Mesenchymal stem cell (in vitro differentiated cells and primary cell): Measurements from ENCODE around the gene TMEM53.

Experiments used
- DNase-seq: peaks from one replicate; pipeline ENCODE4 v3.0.0-alpha.2; 2013
- H2AFZ ChIP-seq: one replicate; pipeline ENCODE4 v1.6.1; 2013; ENCODE audit warnings: low read depth, mild to moderate bottlenecking, control low read depth, inconsistent platforms, low read length, moderate library complexity
- H2AK5ac ChIP-seq: 2 replicates; pipeline ENCODE4 v1.6.1; 2013; ENCODE audit warnings: low read length, moderate library complexity, mild to moderate bottlenecking, inconsistent platforms; ENCODE audit not compliant: severe bottlenecking
- H2BK120ac ChIP-seq: one replicate; pipeline ENCODE4 v1.6.1; 2013; ENCODE audit warnings: low read depth, mild to moderate bottlenecking, inconsistent platforms, low read length, moderate library complexity
- H2BK12ac ChIP-seq, 2 experiments: one replicate each; pipeline ENCODE4 v1.6.1; 2013; ENCODE audit warnings: inconsistent platforms in 2 of 2, low read length in 2 of 2, mild to moderate bottlenecking in 2 of 2, moderate library complexity in 2 of 2, control low read depth in 1 of 2
- H2BK15ac ChIP-seq: one replicate; pipeline ENCODE4 v1.6.1; 2013; ENCODE audit warnings: mild to moderate bottlenecking, low read depth, inconsistent platforms; ENCODE audit not compliant: poor library complexity, severe bottlenecking
- H2BK5ac ChIP-seq: 2 replicates; pipeline ENCODE4 v1.6.1; 2013; ENCODE audit warnings: low read depth, mild to moderate bottlenecking, low read length, control low read depth, inconsistent platforms; ENCODE audit not compliant: poor library complexity, severe bottlenecking
- H3K14ac ChIP-seq, 2 experiments: one replicate each; pipeline ENCODE4 v1.6.1; 2013; ENCODE audit warnings: inconsistent platforms in 2 of 2, low read length in 2 of 2, control low read depth in 1 of 2, mild to moderate bottlenecking in 1 of 2, moderate library complexity in 1 of 2
- H3K18ac ChIP-seq, 2 experiments: one replicate each; pipeline ENCODE4 v1.6.1; 2013; ENCODE audit warnings: inconsistent platforms in 2 of 2, low read length in 2 of 2, control low read depth in 1 of 2, low read depth in 1 of 2, mild to moderate bottlenecking in 1 of 2
- H3K23ac ChIP-seq, 2 experiments: one replicate each; pipeline ENCODE4 v1.6.1; 2013; ENCODE audit warnings: inconsistent platforms in 2 of 2, low read length in 2 of 2, mild to moderate bottlenecking in 2 of 2, moderate library complexity in 2 of 2, control low read depth in 1 of 2
- H3K27ac ChIP-seq: 2 replicates; pipeline ENCODE4 v1.5.1; 2013; ENCODE audit warnings: mild to moderate bottlenecking, moderate library complexity, low read length, control low read depth, inconsistent platforms; ENCODE audit not compliant: poor library complexity, severe bottlenecking
- H3K27me3 ChIP-seq, 2 experiments: 2 replicates each; pipeline versions ENCODE4 v1.6.1 to v1.7.0; 2013; ENCODE audit warnings: low read length in 2 of 2, mild to moderate bottlenecking in 2 of 2, moderate library complexity in 2 of 2, control low read depth in 1 of 2, inconsistent platforms in 1 of 2; ENCODE audit not compliant: control insufficient read depth in 1 of 2, insufficient read depth in 1 of 2
- H3K36me3 ChIP-seq, 2 experiments: 2 replicates each; pipeline versions ENCODE4 v1.6.1 to v1.7.0; 2013; ENCODE audit warnings: low read length in 2 of 2, control low read depth in 1 of 2, inconsistent platforms in 1 of 2, low read depth in 1 of 2, mild to moderate bottlenecking in 1 of 2; ENCODE audit not compliant: insufficient read depth in 2 of 2, control insufficient read depth in 1 of 2
- H3K4ac ChIP-seq, 2 experiments: one replicate each; pipeline ENCODE4 v1.6.1; 2013; ENCODE audit warnings: inconsistent platforms in 2 of 2, low read length in 2 of 2, mild to moderate bottlenecking in 2 of 2, moderate library complexity in 2 of 2, control low read depth in 1 of 2, low read depth in 1 of 2
- H3K4me1 ChIP-seq: 2 replicates; pipeline ENCODE4 v1.6.1; 2013; ENCODE audit warnings: low read depth, low read length, control low read depth; ENCODE audit not compliant: control insufficient read depth, insufficient read depth
- H3K4me2 ChIP-seq: 2 replicates; pipeline ENCODE4 v1.6.1; 2013; ENCODE audit warnings: low read length, mild to moderate bottlenecking, inconsistent platforms; ENCODE audit not compliant: poor library complexity, severe bottlenecking
- H3K4me3 ChIP-seq, 2 experiments: 2 replicates each; pipeline versions ENCODE4 v1.5.1 to v1.7.0; 2013; ENCODE audit warnings: low read length in 2 of 2, mild to moderate bottlenecking in 2 of 2, control low read depth in 1 of 2, low read depth in 1 of 2; ENCODE audit not compliant: insufficient read depth in 1 of 2
- H3K79me1 ChIP-seq: replicated peaks from 2 replicates; pipeline ENCODE4 v1.6.1; 2013; ENCODE audit warnings: mild to moderate bottlenecking, control low read depth, low read length, inconsistent platforms; ENCODE audit not compliant: poor library complexity, severe bottlenecking
- H3K9ac ChIP-seq: 2 replicates; pipeline ENCODE4 v1.7.0; 2013; ENCODE audit warnings: mild to moderate bottlenecking, low read length, moderate library complexity
- H3K9me3 ChIP-seq: 2 replicates; pipeline ENCODE4 v1.7.0; 2013; ENCODE audit warnings: mild to moderate bottlenecking, low read length; ENCODE audit not compliant: control insufficient read depth
- H4K8ac ChIP-seq: one replicate; pipeline ENCODE4 v1.6.1; 2013; ENCODE audit warnings: inconsistent platforms, mild to moderate bottlenecking, low read length, moderate library complexity
- H4K91ac ChIP-seq: one replicate; pipeline ENCODE4 v1.6.1; 2013; ENCODE audit warnings: mild to moderate bottlenecking, low read length, inconsistent platforms
- WGBS: methylation state at CpG from one replicate; pipeline ENCODE4 v1.1.7; 2013; ENCODE audit warnings: mixed read lengths; 5-methylcytosine and 5-hydroxymethylcytosine counted together

TMEM53 gene

DNA sequence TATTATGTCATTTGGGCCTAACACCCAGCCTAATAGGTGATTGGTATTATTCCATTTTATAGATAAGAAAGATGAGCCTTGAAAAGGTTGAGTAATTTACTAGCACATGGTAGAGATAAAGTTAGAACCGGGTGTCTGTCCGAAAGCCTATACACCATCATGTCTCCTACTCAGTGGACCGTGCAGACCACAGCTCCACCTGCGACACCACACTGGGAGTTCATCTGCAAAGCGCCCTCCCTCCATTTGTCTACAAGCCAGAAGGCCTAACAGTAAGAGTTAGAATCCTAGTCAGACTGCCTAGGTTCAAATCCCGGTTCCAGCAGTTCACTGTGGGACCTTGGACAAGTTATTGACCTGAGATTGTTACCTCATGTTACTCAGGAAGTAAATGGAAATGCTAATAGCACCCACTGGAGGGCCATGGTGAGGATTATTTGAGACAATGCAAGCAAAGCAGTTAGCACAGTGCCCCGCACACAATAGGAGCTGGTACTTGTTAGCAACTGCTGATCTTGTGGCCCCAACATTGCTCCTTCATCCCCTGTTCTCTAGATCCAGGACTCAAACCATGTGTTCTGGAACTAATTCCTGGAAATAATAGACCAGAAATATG is 20.7 kb upstream of the TMEM53 start:
- H3K27ac ChIP-seq, result no peak overlapping the region
- H3K79me1 ChIP-seq, result no peaks in the 10 kb centered on the region
- H3K4me1 ChIP-seq, result peaks cover 1% of the 10 kb centered on the region
- no peak overlapping the region for H4K91ac ChIP-seq
- DNase-seq, result no peak
- no peak overlapping the region for H3K4me3 ChIP-seq
- H2AFZ ChIP-seq, result no peak overlapping the region
- H2BK120ac ChIP-seq, result no peak overlapping the region
- H2BK12ac ChIP-seq, result no peak overlapping the region
- H3K4me2 ChIP-seq, result no peak overlapping the region
- no peaks in the 10 kb centered on the region for H3K9me3 ChIP-seq
- H2AK5ac ChIP-seq, result no peak overlapping the region
- no peaks in the 10 kb centered on the region for H3K27me3 ChIP-seq
- H3K36me3 ChIP-seq, result peaks cover 0 to 18% of the 10 kb centered on the region in 2 experiments
- H3K14ac ChIP-seq, result no peak overlapping the region
- H3K23ac ChIP-seq, result no peak overlapping the region
- 85% methylated on average over 7 of the region's 7 CpGs for WGBS
- no peak overlapping the region for H3K4ac ChIP-seq
- no peak overlapping the region for H4K8ac ChIP-seq
- no peak overlapping the region for H3K9ac ChIP-seq
- no peak overlapping the region for H2BK15ac ChIP-seq
- no peak overlapping the region for H3K18ac ChIP-seq
- no peak overlapping the region for H2BK5ac ChIP-seq

DNA sequence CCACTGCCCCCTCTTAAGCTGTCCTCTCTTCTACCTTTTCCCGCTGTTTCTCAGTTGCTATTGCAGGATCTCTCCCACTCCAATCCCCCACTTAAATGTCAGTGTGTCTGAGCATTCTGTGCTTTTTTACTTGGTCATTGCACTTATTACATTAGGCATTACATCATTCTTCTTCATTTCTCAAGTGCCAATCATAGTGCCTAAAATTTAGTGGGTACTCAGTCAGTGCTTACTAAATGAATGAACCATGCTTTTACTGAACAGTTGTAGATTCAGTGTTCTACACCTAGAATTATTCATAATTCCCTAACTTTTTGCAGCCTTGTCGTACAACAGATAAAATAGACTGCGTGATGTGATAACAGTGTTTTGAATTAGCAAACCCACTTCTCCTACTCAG is 19.6 kb upstream of the TMEM53 start:
- Histone ChIP-seq H3K79me1 (no peaks in the 10 kb centered on the region), H3K27me3 (no peaks in the 10 kb centered on the region), H2BK5ac (no peak overlapping the region), H3K4me2 (no peak overlapping the region), H3K4ac (no peak overlapping the region), H2AK5ac (no peak overlapping the region), H3K9ac (no peak overlapping the region), H4K91ac (no peak overlapping the region), H2BK12ac (no peak overlapping the region), H2BK15ac (no peak overlapping the region), H3K36me3 (peaks cover 0 to 18% of the 10 kb centered on the region in 2 experiments), H3K9me3 (no peaks in the 10 kb centered on the region), H2AFZ (no peak overlapping the region), H3K4me1 (peaks cover 1% of the 10 kb centered on the region), H2BK120ac (no peak overlapping the region), H3K4me3 (no peak overlapping the region), H3K23ac (no peak overlapping the region), H3K27ac (no peak overlapping the region), H4K8ac (no peak overlapping the region), H3K14ac (no peak overlapping the region), H3K18ac (no peak overlapping the region)
- no peak for DNase-seq
- 96% methylated on average over 3 of the region's 3 CpGs for WGBS

DNA sequence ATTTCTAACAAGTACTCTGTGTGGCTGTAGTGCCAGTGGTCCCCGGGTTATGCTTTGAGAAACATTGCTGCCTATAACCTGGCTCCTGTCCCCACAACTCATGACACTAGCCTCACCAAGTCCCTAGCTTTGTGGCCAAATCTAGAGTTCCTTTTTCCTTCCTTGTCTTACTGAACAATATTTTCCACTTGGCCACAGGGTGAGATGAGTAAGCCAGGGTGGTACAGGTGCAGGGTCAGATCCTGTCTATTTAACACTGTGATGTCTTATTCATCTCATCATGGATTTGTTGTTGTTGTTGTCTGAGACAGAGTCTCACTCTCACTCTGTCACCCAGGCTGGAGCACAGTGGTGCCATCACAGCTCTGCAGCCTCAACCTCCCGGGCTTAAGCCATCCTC is 18.9 kb upstream of the TMEM53 start:
- no peak overlapping the region for H3K23ac ChIP-seq
- H3K27ac ChIP-seq, result no peak overlapping the region
- H2BK120ac ChIP-seq, result no peak overlapping the region
- H3K36me3 ChIP-seq, result peaks cover 0 to 18% of the 10 kb centered on the region in 2 experiments
- H3K27me3 ChIP-seq, result no peaks in the 10 kb centered on the region
- H2BK5ac ChIP-seq, result no peak overlapping the region
- no peak overlapping the region for H3K14ac ChIP-seq
- H3K4me2 ChIP-seq, result no peak overlapping the region
- H3K79me1 ChIP-seq, result no peaks in the 10 kb centered on the region
- no peak overlapping the region for H4K91ac ChIP-seq
- no peak overlapping the region for H3K18ac ChIP-seq
- no peak overlapping the region for H3K4me3 ChIP-seq
- no peak overlapping the region for H2AFZ ChIP-seq
- no peak overlapping the region for H2BK12ac ChIP-seq
- no peak overlapping the region for H3K9ac ChIP-seq
- 100% methylated on average over 1 of the region's 2 CpGs for WGBS
- H4K8ac ChIP-seq, result no peak overlapping the region
- peaks cover 1% of the 10 kb centered on the region for H3K4me1 ChIP-seq
- no peak overlapping the region for H2BK15ac ChIP-seq
- H2AK5ac ChIP-seq, result no peak overlapping the region
- H3K9me3 ChIP-seq, result no peaks in the 10 kb centered on the region
- H3K4ac ChIP-seq, result no peak overlapping the region
- no peak for DNase-seq

DNA sequence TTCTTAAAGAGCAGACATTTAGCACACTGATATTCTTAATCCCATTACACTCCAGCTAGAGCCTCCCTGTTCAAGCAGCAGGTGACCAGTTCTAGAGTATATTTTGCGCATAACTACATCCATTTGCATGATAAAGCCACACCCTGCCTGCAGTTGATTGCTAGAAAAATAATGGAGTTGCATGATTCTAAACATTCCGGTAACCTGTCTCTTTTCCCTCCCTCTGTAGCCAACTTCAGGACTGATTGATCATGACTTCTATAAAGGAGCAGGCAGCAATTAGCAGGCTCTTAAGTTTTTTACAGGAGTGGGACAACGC is 15.1 kb upstream of the TMEM53 start:
- Histone ChIP-seq H3K79me1 (no peaks in the 10 kb centered on the region), H3K9ac (no peak overlapping the region), H3K27ac (no peak overlapping the region), H2AK5ac (no peak overlapping the region), H3K9me3 (no peaks in the 10 kb centered on the region), H3K27me3 (no peaks in the 10 kb centered on the region), H2AFZ (no peak overlapping the region), H3K36me3 (peaks cover 0 to 13% of the 10 kb centered on the region in 2 experiments), H2BK5ac (no peak overlapping the region), H3K4me3 (no peak overlapping the region), H4K91ac (no peak overlapping the region), H3K23ac (no peak overlapping the region), H2BK12ac (no peak overlapping the region), H3K18ac (no peak overlapping the region), H4K8ac (no peak overlapping the region), H2BK120ac (no peak overlapping the region), H3K4ac (no peak overlapping the region), H2BK15ac (no peak overlapping the region), H3K14ac (no peak overlapping the region), H3K4me1 (no peaks in the 10 kb centered on the region), H3K4me2 (no peak overlapping the region)
- DNase-seq, result no peak
- 73% methylated on average over 3 of the region's 3 CpGs for WGBS
